OCI-LY3 (cell line): ENCODE data around the gene ECE2.

Source experiments
- H2AFZ ChIP-seq: fragments of 200-600, 300-600 bp; shearing (Covaris generic); 2 replicates; pipeline ENCODE4 v1.6.0; 2014; ENCODE audit warnings: antibody characterized with exemption, low read depth, low read length
- H3K27ac ChIP-seq: fragments of 200-600, 300-600 bp; sonication (generic); 2 replicates; pipeline ENCODE4 v1.5.1; 2014; ENCODE audit warnings: mild to moderate bottlenecking, low read length, moderate library complexity, mixed read lengths
- H3K27me3 ChIP-seq: fragments of 200-600, 300-600 bp; sonication (generic); 2 replicates; pipeline ENCODE4 v1.6.1; 2014; ENCODE audit warnings: low read depth, low read length, mixed read lengths
- H3K36me3 ChIP-seq: fragments of 200-600, 300-600 bp; sonication (generic); replicated peaks from 2 replicates; pipeline ENCODE3; 2014; ENCODE audit warnings: low read depth, low read length, mixed read lengths
- H3K4me1 ChIP-seq: fragments of 300-600, 200-600 bp; sonication (generic); 2 replicates; pipeline ENCODE4 v1.6.1; 2014; ENCODE audit warnings: low read length, mixed read lengths
- H3K4me2 ChIP-seq: fragments of 200-600, 300-600 bp; sonication (generic); 2 replicates; pipeline ENCODE4 v1.6.1; 2014; ENCODE audit warnings: low read length, mixed read lengths
- H3K4me3 ChIP-seq: fragments of 300-600, 200-600 bp; sonication (generic); 2 replicates; pipeline ENCODE4 v1.5.1; 2014; ENCODE audit warnings: antibody characterized with exemption, mild to moderate bottlenecking, low read length, moderate library complexity
- H3K79me2 ChIP-seq: fragments of 300-600, 200-600 bp; shearing (Covaris generic); 2 replicates; pipeline ENCODE4 v1.6.1; 2014; ENCODE audit warnings: mild to moderate bottlenecking, low read length, mixed read lengths
- H3K9ac ChIP-seq: fragments of 300-600, 200-600 bp; shearing (Covaris generic); 2 replicates; pipeline ENCODE4 v1.6.0; 2014; ENCODE audit warnings: mild to moderate bottlenecking, low read length, moderate library complexity
- H3K9me3 ChIP-seq: fragments of 200-600, 300-600 bp; shearing (Covaris generic); 2 replicates; pipeline ENCODE4 v1.6.1; 2014; ENCODE audit warnings: low read length, mixed read lengths; ENCODE audit not compliant: insufficient read depth
- H4K20me1 ChIP-seq: fragments of 200-600, 300-600 bp; sonication (generic); 2 replicates; pipeline ENCODE4 v1.6.1; 2016; ENCODE audit warnings: low read length, mixed read lengths; ENCODE audit not compliant: insufficient read depth
- EZH2phosphoT487 ChIP-seq: fragments of 200-600 bp; shearing (Covaris generic); IDR thresholded peaks from 2 replicates; pipeline ENCODE4 v1.6.1; 2018; ENCODE audit warnings: antibody characterized with exemption, mixed run types, low read depth
- TF ChIP-seq, protein P1 (sequence below): fragments of 200-600, 300-600 bp; sonication (generic); IDR thresholded peaks from 2 replicates; pipeline ENCODE4 v1.5.1; 2014; ENCODE audit warnings: antibody characterized with exemption, low read length, low read depth

Gene ECE2

DNA sequence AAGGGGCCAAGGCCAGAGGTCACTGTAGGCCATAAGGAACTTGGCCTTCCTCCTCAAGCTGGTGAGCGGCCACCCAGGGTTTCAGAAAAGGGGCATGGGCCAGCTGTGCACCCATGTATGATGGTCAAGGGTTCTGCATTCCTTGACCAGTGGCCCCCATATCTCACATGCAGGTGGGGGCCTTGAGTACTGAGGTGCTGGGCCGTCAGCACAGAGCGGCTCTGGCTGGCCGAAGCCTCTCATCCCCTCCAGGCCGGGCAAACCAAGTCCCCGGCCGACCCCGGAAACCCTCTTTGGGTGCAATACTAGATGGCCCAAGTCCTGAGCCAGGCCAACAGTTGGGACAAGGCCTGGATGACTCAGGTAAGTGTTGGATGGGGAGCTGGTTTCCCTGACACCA is 36.6 kb upstream of the ECE2 start:
- Histone ChIP-seq H3K4me1 (no peaks in the 10 kb centered on the region), H3K27ac (no peak overlapping the region), H3K4me3 (no peak overlapping the region), H4K20me1 (no peaks in the 10 kb centered on the region), H3K36me3 (peaks cover 14% of the 10 kb centered on the region), H3K9me3 (no peaks in the 10 kb centered on the region), H3K79me2 (no peaks in the 10 kb centered on the region), H2AFZ (no peak overlapping the region), H3K9ac (no peak overlapping the region), H3K4me2 (no peak overlapping the region), H3K27me3 (no peaks in the 10 kb centered on the region)
- TF ChIP-seq, protein P1, sequence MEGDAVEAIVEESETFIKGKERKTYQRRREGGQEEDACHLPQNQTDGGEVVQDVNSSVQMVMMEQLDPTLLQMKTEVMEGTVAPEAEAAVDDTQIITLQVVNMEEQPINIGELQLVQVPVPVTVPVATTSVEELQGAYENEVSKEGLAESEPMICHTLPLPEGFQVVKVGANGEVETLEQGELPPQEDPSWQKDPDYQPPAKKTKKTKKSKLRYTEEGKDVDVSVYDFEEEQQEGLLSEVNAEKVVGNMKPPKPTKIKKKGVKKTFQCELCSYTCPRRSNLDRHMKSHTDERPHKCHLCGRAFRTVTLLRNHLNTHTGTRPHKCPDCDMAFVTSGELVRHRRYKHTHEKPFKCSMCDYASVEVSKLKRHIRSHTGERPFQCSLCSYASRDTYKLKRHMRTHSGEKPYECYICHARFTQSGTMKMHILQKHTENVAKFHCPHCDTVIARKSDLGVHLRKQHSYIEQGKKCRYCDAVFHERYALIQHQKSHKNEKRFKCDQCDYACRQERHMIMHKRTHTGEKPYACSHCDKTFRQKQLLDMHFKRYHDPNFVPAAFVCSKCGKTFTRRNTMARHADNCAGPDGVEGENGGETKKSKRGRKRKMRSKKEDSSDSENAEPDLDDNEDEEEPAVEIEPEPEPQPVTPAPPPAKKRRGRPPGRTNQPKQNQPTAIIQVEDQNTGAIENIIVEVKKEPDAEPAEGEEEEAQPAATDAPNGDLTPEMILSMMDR, result no peak
- no peak for TF ChIP-seq EZH2phosphoT487

- Histone ChIP-seq H3K4me3 (no peak overlapping the region), H3K4me1 (no peaks in the 10 kb centered on the region), H4K20me1 (no peaks in the 10 kb centered on the region), H3K36me3 (peaks cover 16% of the 10 kb centered on the region), H3K79me2 (no peaks in the 10 kb centered on the region), H3K27me3 (no peaks in the 10 kb centered on the region), H3K4me2 (no peak overlapping the region), H3K27ac (no peak overlapping the region), H3K9ac (no peak overlapping the region), H3K9me3 (no peaks in the 10 kb centered on the region), H2AFZ (no peak overlapping the region)
- TF ChIP-seq EZH2phosphoT487, result no peak
- TF ChIP-seq, protein P1, result no peak
Measured at GRCh38 chr3:184239708-184240107, 36.1 kb upstream of the ECE2 start.

GRCh38 chr3:184240384-184241140 is 35.3 kb upstream of the ECE2 start:
- H3K4me3 ChIP-seq, result no peak overlapping the region
- H3K36me3 ChIP-seq, result peaks cover 23% of the 10 kb centered on the region
- no peaks in the 10 kb centered on the region for H3K4me1 ChIP-seq
- H3K27ac ChIP-seq, result no peak overlapping the region
- no peak for TF ChIP-seq EZH2phosphoT487
- TF ChIP-seq, protein P1, result no peak
- no peaks in the 10 kb centered on the region for H4K20me1 ChIP-seq
- H3K4me2 ChIP-seq, result no peak overlapping the region
- no peak overlapping the region for H3K9ac ChIP-seq
- H2AFZ ChIP-seq, result no peak overlapping the region
- H3K9me3 ChIP-seq, result no peaks in the 10 kb centered on the region
- H3K79me2 ChIP-seq, result no peaks in the 10 kb centered on the region
- no peaks in the 10 kb centered on the region for H3K27me3 ChIP-seq

DNA sequence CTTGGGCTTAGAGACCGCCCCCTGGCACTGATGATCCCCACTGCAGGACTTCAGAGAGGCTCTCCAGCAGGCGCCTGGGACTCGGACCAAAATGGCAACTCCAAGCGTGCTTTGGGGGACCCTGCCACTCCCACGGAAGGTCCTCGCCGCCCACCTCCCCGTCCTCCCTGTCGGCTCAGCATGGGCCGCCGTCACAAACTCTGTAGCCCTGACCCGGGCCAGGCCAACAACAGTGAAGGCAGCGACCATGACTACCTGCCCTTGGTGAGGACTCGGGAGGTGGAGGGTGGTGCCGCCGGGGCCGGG is 34.7 kb upstream of the ECE2 start:
- no peaks in the 10 kb centered on the region for H4K20me1 ChIP-seq
- H3K27ac ChIP-seq, result no peak overlapping the region
- peaks cover 23% of the 10 kb centered on the region for H3K36me3 ChIP-seq
- 0 out of 2 replicates have a peak, but pooled peaks cover 5% of the 10 kb centered on the region for H3K79me2 ChIP-seq
- H3K4me2 ChIP-seq, result no peak overlapping the region
- no peak overlapping the region for H3K4me3 ChIP-seq
- TF ChIP-seq EZH2phosphoT487, result no peak
- TF ChIP-seq, protein P1, result no peak
- H3K27me3 ChIP-seq, result no peaks in the 10 kb centered on the region
- no peaks in the 10 kb centered on the region for H3K4me1 ChIP-seq
- no peak overlapping the region for H2AFZ ChIP-seq
- no peak overlapping the region for H3K9ac ChIP-seq
- H3K9me3 ChIP-seq, result no peaks in the 10 kb centered on the region
